IMR-90 (cell line): Measurements from ENCODE around the gene QSOX2. TPM values are rescaled to one million over a fixed set of nuclear protein-coding genes. Genes with fewer than 3 reads are reported as not detected.

Source experiments
- polyA plus RNA-seq, 3 experiments: library from polyadenylated mRNA; depleted of rRNA; stranded (reverse); fragments of >200 nt; gene quantifications; 2 replicates each; pipeline ENCODE4 v1.2.3, GENCODE V29; 2012; ENCODE audit warnings: low replicate concordance in 1 of 3
- total RNA-seq: library from RNA; depleted of rRNA; stranded (reverse); fragments of >200 nt; gene quantifications from 2 replicates; pipeline ENCODE4 v1.2.3, GENCODE V29; 2012; rRNA removed

Gene QSOX2
- total and polyA plus RNA-seq, 2 of the 4 experiments (the other 2 are of a cell fraction): 5.9 to 12.9 TPM

Other genes starting within 250 kb of the QSOX2 start
- 7.9 and 11.1 TPM in 2 replicates for gene NACC2, start 150.5 kb downstream of the QSOX2 start, total RNA-seq
- gene NACC2, start 150.5 kb downstream of the QSOX2 start, polyA plus RNA-seq (2012; rRNA removed): 19.0 and 21.2 TPM in 2 replicates
- 12.5 and 14.0 TPM in 2 replicates for gene TMEM250, start 126.9 kb downstream of the QSOX2 start, total RNA-seq
- gene TMEM250, start 126.9 kb downstream of the QSOX2 start, polyA plus RNA-seq (2012; rRNA removed): 17.5 and 18.6 TPM in 2 replicates
- gene LHX3, start 40.7 kb downstream of the QSOX2 start, total RNA-seq: not detected in 2 replicates
- gene LHX3, start 40.7 kb downstream of the QSOX2 start, polyA plus RNA-seq (2012; rRNA removed): not detected in 2 replicates
- not detected in 2 replicates for gene CCDC187, start 58.3 kb upstream of the QSOX2 start, total RNA-seq
- gene CCDC187, start 58.3 kb upstream of the QSOX2 start, polyA plus RNA-seq (2012; rRNA removed): not detected in 2 replicates
- gene GPSM1, start 81.7 kb upstream of the QSOX2 start, total RNA-seq: 28.7 and 29.7 TPM in 2 replicates
- gene GPSM1, start 81.7 kb upstream of the QSOX2 start, polyA plus RNA-seq (2012; rRNA removed): 71.2 and 91.4 TPM in 2 replicates
- gene DNLZ, start 117.9 kb upstream of the QSOX2 start, total RNA-seq: 2.0 and 6.1 TPM in 2 replicates
- gene DNLZ, start 117.9 kb upstream of the QSOX2 start, polyA plus RNA-seq (2012; rRNA removed): 11.4 and 20.3 TPM in 2 replicates
- 0.36 and 1.1 TPM in 2 replicates for gene CARD9, start 127.9 kb upstream of the QSOX2 start, total RNA-seq
- gene CARD9, start 127.9 kb upstream of the QSOX2 start, polyA plus RNA-seq (2012; rRNA removed): 1.5 and 1.9 TPM in 2 replicates
- 2.5 and 3.1 TPM in 2 replicates for gene SNAPC4, start 154.4 kb upstream of the QSOX2 start, total RNA-seq
- gene SNAPC4, start 154.4 kb upstream of the QSOX2 start, polyA plus RNA-seq (2012; rRNA removed): 6.5 and 7.6 TPM in 2 replicates
- 14.5 and 17.2 TPM in 2 replicates for gene ENTR1, start 164.8 kb upstream of the QSOX2 start, total RNA-seq
- gene ENTR1, start 164.8 kb upstream of the QSOX2 start, polyA plus RNA-seq (2012; rRNA removed): 34.9 and 37.3 TPM in 2 replicates
- gene PMPCA, start 164.8 kb upstream of the QSOX2 start, total RNA-seq: 62.6 and 86.7 TPM in 2 replicates
- gene PMPCA, start 164.8 kb upstream of the QSOX2 start, polyA plus RNA-seq (2012; rRNA removed): 95.8 and 102 TPM in 2 replicates
- gene INPP5E, start 194.0 kb upstream of the QSOX2 start, total RNA-seq: 1.6 and 1.9 TPM in 2 replicates
- gene INPP5E, start 194.0 kb upstream of the QSOX2 start, polyA plus RNA-seq (2012; rRNA removed): 9.4 and 11.0 TPM in 2 replicates
- gene SEC16A, start 237.2 kb upstream of the QSOX2 start, total RNA-seq: 12.2 and 12.8 TPM in 2 replicates
- 42.2 and 48.1 TPM in 2 replicates for gene SEC16A, start 237.2 kb upstream of the QSOX2 start, polyA plus RNA-seq (2012; rRNA removed)